Activated CD8-positive, alpha-beta T cell treated with anti-CD3 and anti-CD28 coated beads for 36 hours (primary cell): ENCODE measurements around the gene ST14. TPM values are rescaled to one million over a fixed set of nuclear protein-coding genes. Genes with fewer than 3 reads are reported as not detected.
"Not testable (repeated sequence)": the region's sequence is repeated elsewhere in the genome, so short reads cannot be mapped to it uniquely, and the experiment has no call there.

Experiments
- ATAC-seq: fragments of 200-7000 bp; cut with Tn5 transposase; one replicate; pipeline ENCODE4 v1.10.0; 2021; ENCODE audit warnings: mild to moderate bottlenecking, moderate library complexity
- CTCF ChIA-PET: fragments of 350-600 bp; sonication (Branson Sonifier 250); formaldehyde crosslinking; loops from one replicate; lab custom pipeline; 2021; ENCODE audit warnings: antibody characterized with exemption; lab: Charles Lee
- POLR2A ChIA-PET: fragments of 350-600 bp; sonication (Branson Sonifier 250); formaldehyde crosslinking; loops from one replicate; lab custom pipeline; 2021; ENCODE audit warnings: antibody characterized with exemption; lab: Charles Lee
- DNase-seq: peaks from one replicate; pipeline ENCODE4 v3.0.0-alpha.2; 2020
- H3K27ac Mint-ChIP-seq: one replicate; pipeline ENCODE4 v1.8.0; 2021; ENCODE audit warnings: mild to moderate bottlenecking, mixed read lengths
- H3K27me3 Mint-ChIP-seq: one replicate; pipeline ENCODE4 v1.8.0; 2021; ENCODE audit warnings: mixed read lengths
- H3K36me3 Mint-ChIP-seq: one replicate; pipeline ENCODE4 v1.8.0; 2021; ENCODE audit warnings: low read depth, mixed read lengths
- H3K4me1 Mint-ChIP-seq: one replicate; pipeline ENCODE4 v1.8.0; 2021; ENCODE audit warnings: low read depth, mixed read lengths
- H3K4me3 Mint-ChIP-seq: one replicate; pipeline ENCODE4 v1.8.0; 2021; ENCODE audit warnings: mild to moderate bottlenecking, moderate library complexity, mixed read lengths
- H3K9me3 Mint-ChIP-seq: one replicate; pipeline ENCODE4 v1.8.0; 2021; ENCODE audit warnings: mixed read lengths
- CTCF ChIP-seq: fragments of 200-600 bp; IDR thresholded peaks from one replicate; pipeline ENCODE4 v1.8.0; 2022; ENCODE audit warnings: antibody characterized with exemption, mild to moderate bottlenecking
- intact Hi-C: fragments of 100-400 bp; cut with micrococcal nuclease; formaldehyde crosslinking; loops from one replicate; pipeline ENCODE4 v1.10.0; 2022
- total RNA-seq, 2 experiments: library from RNA; stranded (reverse); gene quantifications; one replicate each; pipeline ENCODE4 v1.2.3, GENCODE V29; 2021

Gene ST14
- total RNA-seq, 2 experiments from 2014 or later: not detected

GRCh38 chr11:130223291-130223971 lies 63.8 kb downstream of the ST14 start:
- Mint-ChIP-seq H3K4me1 (peaks cover 10% of the 10 kb centered on the region), H3K9me3 (no peaks in the 10 kb centered on the region), H3K27me3 (no peaks in the 10 kb centered on the region), H3K36me3 (no peaks in the 10 kb centered on the region), H3K27ac (no peak overlapping the region), H3K4me3 (no peak overlapping the region)
- ChIA-PET POLR2A (interaction anchor here (1.0 kb wide), 1 partner anchor 43 kb away, joined by 4 read pairs; no protein-coding TSS in a partner anchor), CTCF (interaction anchor here (1.0 to 1.6 kb wide), 2 partner anchors 11 to 209 kb away, joined by 3 to 4 read pairs; no protein-coding TSS in a partner anchor)
- no peak for TF ChIP-seq CTCF
- intact Hi-C loops: no loop called here
- ATAC-seq (peak; percentile 58), DNase-seq (peak; percentile 8)

GRCh38 chr11:130227373-130227772 lies 67.8 kb downstream of the ST14 start:
- TF ChIP-seq CTCF: no peak
- ATAC-seq (no peak), DNase-seq (no peak)
- Mint-ChIP-seq H3K36me3 (peaks cover 1% of the 10 kb centered on the region), H3K27me3 (no peaks in the 10 kb centered on the region), H3K9me3 (no peaks in the 10 kb centered on the region), H3K4me3 (no peak overlapping the region), H3K27ac (no peak overlapping the region), H3K4me1 (peaks cover 10% of the 10 kb centered on the region)
- intact Hi-C loops: no loop called here
- POLR2A ChIA-PET: no interaction called here
- CTCF ChIA-PET: interaction anchor here (0.6 to 1.1 kb wide), 3 partner anchors 9 to 635 kb away, joined by 3 read pairs; no protein-coding TSS in a partner anchor

GRCh38 chr11:130233486-130233885 lies 73.9 kb downstream of the ST14 start:
- H3K27me3 Mint-ChIP-seq, intact Hi-C loops, POLR2A ChIA-PET, H3K4me3 Mint-ChIP-seq, H3K4me1 Mint-ChIP-seq, H3K27ac Mint-ChIP-seq, H3K9me3 Mint-ChIP-seq, DNase-seq, ATAC-seq: not testable (repeated sequence)
- CTCF ChIA-PET: interaction anchor here (1.0 kb wide), 2 partner anchors 21 to 112 kb away, joined by 3 read pairs; no protein-coding TSS in a partner anchor
- peaks cover 12% of the 10 kb centered on the region for H3K36me3 Mint-ChIP-seq

- POLR2A ChIA-PET, ATAC-seq, H3K4me1 Mint-ChIP-seq, DNase-seq, H3K27ac Mint-ChIP-seq, H3K9me3 Mint-ChIP-seq, H3K4me3 Mint-ChIP-seq, H3K27me3 Mint-ChIP-seq, intact Hi-C loops: not testable (repeated sequence)
- CTCF ChIA-PET: interaction anchor here (1.0 kb wide), 2 partner anchors 21 to 112 kb away, joined by 3 read pairs; no protein-coding TSS in a partner anchor
- H3K36me3 Mint-ChIP-seq: peaks cover 14% of the 10 kb centered on the region
Measured at GRCh38 chr11:130233888-130234287, 74.3 kb downstream of the ST14 start.

- ATAC-seq (no peak), DNase-seq (no peak)
- Mint-ChIP-seq H3K27ac (no peak overlapping the region), H3K36me3 (peaks cover 15% of the 10 kb centered on the region), H3K4me1 (no peaks in the 10 kb centered on the region), H3K9me3 (no peaks in the 10 kb centered on the region), H3K27me3 (no peaks in the 10 kb centered on the region), H3K4me3 (no peak overlapping the region)
- POLR2A ChIA-PET: no interaction called here
- intact Hi-C loops: no loop called here
- TF ChIP-seq CTCF: no peak
- CTCF ChIA-PET: interaction anchor here (1.0 kb wide), 2 partner anchors 22 to 111 kb away, joined by 3 read pairs; no protein-coding TSS in a partner anchor
Measured at GRCh38 chr11:130234315-130234714, 74.7 kb downstream of the ST14 start.
